ENCODE data around the gene EYA2. TPM values are rescaled to one million over a fixed set of nuclear protein-coding genes. Genes with fewer than 3 reads are reported as not detected.

The EYA2 gene
- total RNA-seq, 1 experiment from 2014 or later: 0.25 TPM

DNA sequence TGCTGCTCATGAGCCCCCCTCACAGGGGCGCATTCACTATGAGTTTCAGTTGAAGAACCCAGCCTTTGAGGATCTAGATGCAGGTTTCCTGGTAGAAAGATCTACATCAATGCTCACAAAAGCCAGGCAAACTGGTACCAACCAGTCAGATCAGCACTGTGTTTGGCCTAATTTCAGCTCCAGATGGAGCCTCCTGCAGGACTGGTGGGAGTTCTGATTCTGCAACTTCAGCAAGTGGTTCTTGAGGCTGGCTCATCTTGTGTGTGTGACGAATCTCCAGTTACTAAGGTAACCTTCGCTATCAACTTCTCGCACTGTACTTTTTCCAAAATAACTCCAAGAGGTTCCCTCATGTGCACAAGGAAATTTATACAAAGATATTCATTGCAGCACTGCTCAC lies 343.1 kb downstream of the EYA2 start:
- H3K4me3 Mint-ChIP-seq (ENCODE audit: unreplicated experiment): no peak overlapping the region
- H3K9me3 ChIP-seq: no peaks in the 10 kb centered on the region
- H3K4me1 ChIP-seq: 0 out of 2 replicates have a peak, but pooled peaks cover 4% of the 10 kb centered on the region
- BruUV-seq (replicated peaks): no TSS peak
- H3K27ac Mint-ChIP-seq (ENCODE audit: unreplicated experiment): no peak overlapping the region
- DNase-seq: no peak
- no peaks in the 10 kb centered on the region for H3K9me3 Mint-ChIP-seq (ENCODE audit: unreplicated experiment)
- POLR2A ChIA-PET: no interaction called here
- H3K36me3 ChIP-seq (ENCODE audit: control insufficient read depth, insufficient read depth, low read length): peaks cover 34% of the 10 kb centered on the region
- intact Hi-C loops (cut with micrococcal nuclease; ENCODE audit: unreplicated experiment): no loop called here
- CTCF ChIA-PET: interaction anchor here (2.0 kb wide), 1 partner anchor 146 kb away, joined by 7 read pairs; no protein-coding TSS in a partner anchor
- no peak overlapping the region for H3K4me3 ChIP-seq (ENCODE audit: low read depth, low read length)
- no peaks in the 10 kb centered on the region for H3K4me1 Mint-ChIP-seq (ENCODE audit: low read depth, unreplicated experiment)
- no peaks in the 10 kb centered on the region for H3K27me3 Mint-ChIP-seq (ENCODE audit: insufficient read depth, unreplicated experiment)
- peaks cover 99% of the 10 kb centered on the region for H3K36me3 Mint-ChIP-seq (ENCODE audit: insufficient read depth, unreplicated experiment)
- TF ChIP-seq, protein P1, sequence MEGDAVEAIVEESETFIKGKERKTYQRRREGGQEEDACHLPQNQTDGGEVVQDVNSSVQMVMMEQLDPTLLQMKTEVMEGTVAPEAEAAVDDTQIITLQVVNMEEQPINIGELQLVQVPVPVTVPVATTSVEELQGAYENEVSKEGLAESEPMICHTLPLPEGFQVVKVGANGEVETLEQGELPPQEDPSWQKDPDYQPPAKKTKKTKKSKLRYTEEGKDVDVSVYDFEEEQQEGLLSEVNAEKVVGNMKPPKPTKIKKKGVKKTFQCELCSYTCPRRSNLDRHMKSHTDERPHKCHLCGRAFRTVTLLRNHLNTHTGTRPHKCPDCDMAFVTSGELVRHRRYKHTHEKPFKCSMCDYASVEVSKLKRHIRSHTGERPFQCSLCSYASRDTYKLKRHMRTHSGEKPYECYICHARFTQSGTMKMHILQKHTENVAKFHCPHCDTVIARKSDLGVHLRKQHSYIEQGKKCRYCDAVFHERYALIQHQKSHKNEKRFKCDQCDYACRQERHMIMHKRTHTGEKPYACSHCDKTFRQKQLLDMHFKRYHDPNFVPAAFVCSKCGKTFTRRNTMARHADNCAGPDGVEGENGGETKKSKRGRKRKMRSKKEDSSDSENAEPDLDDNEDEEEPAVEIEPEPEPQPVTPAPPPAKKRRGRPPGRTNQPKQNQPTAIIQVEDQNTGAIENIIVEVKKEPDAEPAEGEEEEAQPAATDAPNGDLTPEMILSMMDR (IDR thresholded peaks at IDR 0.05; ENCODE audit: insufficient read depth in 1 of 2, low read depth in 1 of 2, low read length in 1 of 2, severe bottlenecking in 1 of 2, unreplicated experiment in 1 of 2): no peak
- no peaks in the 10 kb centered on the region for H3K27me3 ChIP-seq (replicated peaks; ENCODE audit: control insufficient read depth, insufficient read depth, low read length)

Small RNA genes lying within 50 kb of the gene (microRNA-seq; reads per million reads assigned to microRNA genes)
- 0.74 reads per million for gene MIR3616

Other genes starting within 250 kb of the EYA2 start
- gene SLC13A3, start 243.4 kb upstream of the EYA2 start, total RNA-seq (2022): 0.30 and 0.39 TPM in 2 replicates
- 20.3 and 22.7 TPM in 2 replicates for gene TP53RK, start 205.4 kb upstream of the EYA2 start, total RNA-seq (2022)
- gene SLC2A10, start 185.2 kb upstream of the EYA2 start, total RNA-seq (2022): 4.2 and 4.3 TPM in 2 replicates

Measured in Caco-2 (cell line).